Fibroblast of skin of right quadriceps (primary cell): ENCODE results near the gene C1QTNF6.
"Not testable (repeated sequence)": the region's sequence is repeated elsewhere in the genome, so short reads cannot be mapped to it uniquely, and the experiment has no call there.

Experiments
- DNase-seq: peaks from one replicate; pipeline ENCODE4 v3.0.0-alpha.2; 2013

The C1QTNF6 gene

GRCh38 chr22:37173709-37174108 lies 14.3 kb downstream of the C1QTNF6 start:
- no peak for DNase-seq

- DNase-seq = no peak
Observed at GRCh38 chr22:37172266-37173245, 15.5 kb downstream of the C1QTNF6 start.

- no peak for DNase-seq
Observed at GRCh38 chr22:37171662-37172061, 16.4 kb downstream of the C1QTNF6 start.

GRCh38 chr22:37170689-37171405 lies 17.2 kb downstream of the C1QTNF6 start:
- not testable (repeated sequence) for DNase-seq

- no peak for DNase-seq
Observed at GRCh38 chr22:37169947-37170688, 17.9 kb downstream of the C1QTNF6 start.

GRCh38 chr22:37169406-37169805 lies 18.6 kb downstream of the C1QTNF6 start:
- no peak for DNase-seq

GRCh38 chr22:37167981-37168647 lies 19.9 kb downstream of the C1QTNF6 start:
- DNase-seq = no peak

- no peak for DNase-seq
Observed at GRCh38 chr22:37167176-37167980, 20.7 kb downstream of the C1QTNF6 start.

- peak; percentile 63 for DNase-seq
Observed at GRCh38 chr22:37166675-37167066, 21.4 kb downstream of the C1QTNF6 start.

- no peak for DNase-seq
Observed at GRCh38 chr22:37165940-37166674, 21.9 kb downstream of the C1QTNF6 start.

- DNase-seq = no peak
Observed at GRCh38 chr22:37165066-37165465, 23.0 kb downstream of the C1QTNF6 start.

GRCh38 chr22:37164505-37164887 lies 23.6 kb downstream of the C1QTNF6 start:
- no peak for DNase-seq

- DNase-seq = no peak
Observed at GRCh38 chr22:37163575-37164504, 24.2 kb downstream of the C1QTNF6 start.

- DNase-seq = no peak
Observed at GRCh38 chr22:37163096-37163489, 25.0 kb downstream of the C1QTNF6 start.

GRCh38 chr22:37162221-37163095 lies 25.6 kb downstream of the C1QTNF6 start:
- DNase-seq = no peak

GRCh38 chr22:37161443-37161842 lies 26.6 kb downstream of the C1QTNF6 start:
- no peak for DNase-seq

GRCh38 chr22:37160027-37160426 lies 28.0 kb downstream of the C1QTNF6 start:
- no peak for DNase-seq

- DNase-seq = no peak
Observed at GRCh38 chr22:37158963-37159290, 29.1 kb downstream of the C1QTNF6 start.
